GM19240 (cell line): ENCODE results near the gene TNFAIP3.

ENCODE experiments used
- DNase-seq: peaks from one replicate; pipeline ENCODE4 v3.0.0; 2011; ENCODE audit warnings: low spot score; ENCODE audit not compliant: insufficient read length

Gene TNFAIP3

DNA sequence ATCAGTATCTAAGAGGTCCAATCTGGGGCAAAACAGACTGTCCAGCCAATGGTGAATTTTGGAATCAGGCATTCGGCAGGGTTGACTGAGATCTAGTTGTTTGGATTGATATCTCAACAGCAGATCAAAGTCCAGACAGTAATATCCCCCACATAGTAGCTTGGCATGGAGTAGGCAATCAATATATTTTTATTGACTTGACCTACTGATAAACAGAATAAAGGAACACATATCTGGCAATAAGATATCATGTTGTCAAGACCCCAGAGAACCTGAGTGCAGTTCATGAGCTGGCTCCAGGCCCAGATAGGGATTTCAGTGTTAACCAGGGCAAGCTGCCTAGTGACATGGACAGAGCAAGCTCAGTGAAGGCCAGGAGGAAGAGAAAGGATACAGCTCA is 34.4 kb downstream of the TNFAIP3 start:
- DNase-seq = no peak

- no peak for DNase-seq
Observed at GRCh38 chr6:137902699-137903098, 35.6 kb downstream of the TNFAIP3 start.

DNA sequence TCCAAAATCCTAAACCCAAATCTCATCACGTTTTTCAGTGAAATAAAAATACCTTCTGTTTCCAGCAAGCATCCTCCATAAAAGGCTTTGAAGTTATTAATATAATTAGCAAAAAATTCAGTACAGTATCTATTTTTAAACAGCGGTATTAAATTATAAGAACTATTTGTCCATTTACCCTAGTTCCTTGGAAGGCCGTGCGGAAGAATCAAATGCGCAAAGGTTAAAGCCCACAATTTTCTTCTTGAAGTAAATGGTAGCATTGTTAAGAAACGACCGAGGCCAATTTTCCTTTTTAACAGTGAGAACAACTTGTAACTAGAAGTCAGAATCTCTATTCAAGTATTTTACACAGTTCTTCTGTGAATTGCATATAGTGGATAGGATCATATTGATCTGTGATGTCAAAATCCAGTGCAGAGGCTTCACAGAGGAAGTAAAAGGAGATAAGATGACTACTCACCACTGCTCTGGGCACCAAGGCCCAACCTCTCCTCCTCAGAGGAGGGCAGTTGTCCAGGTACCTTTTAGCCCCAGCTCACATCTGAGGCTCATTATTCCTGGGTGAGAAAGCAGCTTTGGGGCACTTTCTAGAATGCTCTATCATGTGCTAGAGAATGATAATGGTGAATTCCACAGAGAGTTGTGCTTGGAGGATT is 36.3 kb downstream of the TNFAIP3 start:
- DNase-seq = no peak

- DNase-seq = no peak
Observed at GRCh38 chr6:137903933-137904821, 37.1 kb downstream of the TNFAIP3 start.

- no peak for DNase-seq
Observed at GRCh38 chr6:137904822-137905617, 38.0 kb downstream of the TNFAIP3 start.

DNA sequence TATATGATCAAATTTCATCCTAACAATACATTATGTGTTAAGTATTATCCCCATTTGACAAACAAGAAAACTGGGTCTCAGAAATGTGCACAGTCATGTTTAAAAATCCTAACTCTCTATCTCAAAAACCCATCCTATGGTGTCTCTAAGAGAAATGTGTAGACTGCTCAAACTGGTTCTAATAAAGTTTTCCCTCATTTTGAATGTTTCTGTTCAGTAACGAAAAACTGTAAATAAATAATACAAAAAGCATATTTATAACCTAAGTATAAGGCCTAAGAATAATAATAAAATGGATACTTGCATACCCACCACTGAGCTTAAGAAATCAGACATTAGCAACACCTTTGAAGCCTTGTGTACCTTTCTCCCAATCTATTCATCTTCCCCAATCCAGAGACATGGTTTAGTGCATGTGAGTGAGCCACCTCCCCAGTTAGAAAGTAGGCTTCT is 39.0 kb downstream of the TNFAIP3 start:
- no peak for DNase-seq

DNA sequence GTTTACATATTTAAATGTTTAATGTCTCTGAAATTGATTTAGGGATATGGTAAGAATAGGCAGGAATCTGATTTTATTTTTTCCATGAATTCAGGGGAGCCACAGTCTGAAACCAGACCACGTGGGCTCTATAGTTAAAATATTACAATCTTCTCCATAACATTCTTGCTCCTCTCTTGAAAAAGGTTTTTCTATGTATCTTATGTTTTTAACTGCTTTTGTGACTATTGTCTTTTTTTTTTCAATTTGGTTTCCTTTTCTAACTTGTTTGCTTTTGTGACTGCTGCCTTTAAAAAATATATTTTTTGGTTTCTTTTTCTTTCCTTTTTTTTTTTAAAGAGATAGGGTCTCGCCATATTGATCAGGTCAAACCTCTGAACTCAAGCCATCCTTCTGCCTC is 40.1 kb downstream of the TNFAIP3 start:
- DNase-seq = no peak

GRCh38 chr6:137909533-137909932 is 42.5 kb downstream of the TNFAIP3 start:
- no peak for DNase-seq

DNA sequence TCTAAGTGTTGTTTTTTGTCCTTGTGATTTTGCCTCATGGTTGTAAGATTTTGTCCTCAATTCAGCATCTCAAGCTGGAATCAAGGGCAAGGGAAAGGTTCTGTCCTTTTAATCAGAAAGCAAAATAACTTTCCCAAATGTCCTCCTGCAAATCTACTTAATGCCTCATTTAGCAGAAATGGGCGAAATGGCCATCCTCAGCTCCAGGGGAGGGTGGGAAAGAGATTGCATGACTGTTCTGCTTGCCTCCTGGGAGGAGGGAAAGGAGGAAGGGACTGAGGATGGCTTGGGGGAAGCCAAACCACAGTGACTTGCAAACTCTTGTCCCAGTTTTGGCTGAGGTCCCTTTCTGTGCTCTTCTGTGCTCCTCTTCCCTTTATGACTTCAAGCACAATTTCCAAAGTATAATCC is 43.4 kb downstream of the TNFAIP3 start:
- DNase-seq = no peak

DNA sequence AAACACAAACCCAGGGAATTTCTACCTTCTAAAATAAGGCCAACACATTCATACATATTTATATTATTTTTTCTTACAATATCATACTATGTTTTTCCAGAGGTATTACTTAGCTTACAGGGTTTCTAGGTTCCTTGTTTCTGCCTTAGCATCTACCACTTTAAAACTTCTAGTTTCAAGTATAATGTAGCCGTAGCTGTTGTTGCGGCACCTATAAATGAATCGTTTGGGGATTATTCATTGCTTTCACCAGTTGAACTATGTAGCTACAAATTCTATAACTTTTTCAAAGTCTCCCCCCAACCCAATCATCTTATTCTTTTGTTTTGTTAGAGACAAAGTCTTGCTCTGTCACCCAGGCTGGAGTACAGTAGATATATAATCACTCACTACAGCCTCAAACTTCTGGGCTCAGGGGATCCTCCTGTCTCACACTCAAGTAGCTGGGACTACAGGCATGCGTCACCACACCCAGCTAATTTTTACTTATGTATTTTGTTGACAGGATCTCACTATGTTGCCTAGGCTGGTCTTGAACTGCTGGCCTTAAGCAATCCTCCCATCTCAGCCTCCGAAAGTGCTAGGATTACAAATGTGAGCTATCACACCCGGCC is 43.9 kb downstream of the TNFAIP3 start:
- DNase-seq = no peak

GRCh38 chr6:137911675-137912191 is 44.7 kb downstream of the TNFAIP3 start:
- no peak for DNase-seq

GRCh38 chr6:137912813-137913212 is 45.8 kb downstream of the TNFAIP3 start:
- no peak for DNase-seq

DNA sequence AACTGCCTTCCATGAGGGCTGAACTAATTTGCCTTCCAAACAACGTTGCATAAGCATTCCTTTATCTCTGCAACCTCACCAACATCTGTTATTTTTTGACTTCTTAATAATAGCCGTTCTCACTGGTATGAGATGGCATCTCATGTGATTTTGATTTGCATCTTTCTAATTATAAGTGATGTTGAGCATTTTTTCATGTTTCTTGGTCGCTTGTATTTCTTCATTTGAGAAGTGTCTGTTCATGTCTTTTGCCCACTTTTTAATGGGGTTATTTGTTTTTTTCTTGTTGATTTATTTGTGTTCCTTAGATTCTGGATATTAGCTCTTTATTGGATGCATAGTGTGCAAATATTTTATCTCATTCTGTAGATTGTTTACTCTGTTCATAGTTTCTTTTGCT is 46.4 kb downstream of the TNFAIP3 start:
- DNase-seq = no peak

- no peak for DNase-seq
Observed at GRCh38 chr6:137913996-137914529, 47.0 kb downstream of the TNFAIP3 start.

DNA sequence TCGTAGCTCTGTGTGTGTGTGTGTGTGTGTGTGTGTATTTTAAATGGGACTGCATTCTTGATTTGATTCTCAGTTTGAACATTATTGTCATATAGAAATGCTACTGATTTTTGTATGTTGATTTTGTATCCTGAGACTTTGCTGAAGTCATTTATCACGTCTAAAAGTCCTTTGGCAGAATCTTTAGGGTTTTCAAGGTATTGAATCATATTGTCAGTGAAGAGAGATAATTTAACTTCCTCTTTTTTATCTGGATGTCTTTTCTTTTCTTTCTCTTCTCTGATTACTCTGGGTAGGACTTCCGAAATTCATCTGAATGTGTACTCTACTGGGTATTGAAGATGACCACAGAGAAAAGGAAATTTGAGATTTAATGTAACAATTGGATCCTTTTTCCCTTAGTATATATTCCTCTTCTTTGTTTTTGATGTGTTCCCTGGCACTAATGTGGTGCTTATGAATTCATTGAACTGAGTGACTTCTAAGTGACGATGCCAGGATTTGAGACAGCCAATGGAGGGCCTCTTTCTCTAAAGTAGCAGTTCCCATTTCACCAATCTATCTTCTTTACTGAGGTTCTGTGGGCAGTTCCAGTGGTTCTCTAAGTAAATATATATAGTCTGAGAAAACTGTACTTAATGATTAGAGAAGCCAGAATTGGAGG is 47.6 kb downstream of the TNFAIP3 start:
- no peak for DNase-seq

DNA sequence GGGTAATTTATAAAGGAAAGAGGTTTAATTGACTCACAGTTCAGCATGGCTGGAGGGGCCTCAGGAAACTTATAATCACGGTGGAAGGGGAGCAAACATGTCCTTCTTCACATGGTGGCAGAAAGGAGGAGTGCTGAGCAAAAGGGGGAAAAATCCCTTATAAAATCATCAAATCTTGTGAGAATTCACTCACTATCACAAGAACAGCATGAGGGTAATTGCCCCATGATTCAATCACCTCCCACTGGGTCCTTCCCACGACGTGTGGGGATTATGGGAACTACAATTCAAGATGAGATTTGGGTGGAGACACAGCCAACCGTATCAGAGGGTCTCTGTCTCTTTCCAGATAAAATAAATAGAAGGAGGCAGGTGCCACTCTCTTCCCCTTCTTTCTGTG is 48.7 kb downstream of the TNFAIP3 start:
- DNase-seq = no peak

GRCh38 chr6:137917551-137918325 is 50.7 kb downstream of the TNFAIP3 start:
- DNase-seq = no peak

- no peak for DNase-seq
Observed at GRCh38 chr6:137919502-137919823, 52.4 kb downstream of the TNFAIP3 start.

DNA sequence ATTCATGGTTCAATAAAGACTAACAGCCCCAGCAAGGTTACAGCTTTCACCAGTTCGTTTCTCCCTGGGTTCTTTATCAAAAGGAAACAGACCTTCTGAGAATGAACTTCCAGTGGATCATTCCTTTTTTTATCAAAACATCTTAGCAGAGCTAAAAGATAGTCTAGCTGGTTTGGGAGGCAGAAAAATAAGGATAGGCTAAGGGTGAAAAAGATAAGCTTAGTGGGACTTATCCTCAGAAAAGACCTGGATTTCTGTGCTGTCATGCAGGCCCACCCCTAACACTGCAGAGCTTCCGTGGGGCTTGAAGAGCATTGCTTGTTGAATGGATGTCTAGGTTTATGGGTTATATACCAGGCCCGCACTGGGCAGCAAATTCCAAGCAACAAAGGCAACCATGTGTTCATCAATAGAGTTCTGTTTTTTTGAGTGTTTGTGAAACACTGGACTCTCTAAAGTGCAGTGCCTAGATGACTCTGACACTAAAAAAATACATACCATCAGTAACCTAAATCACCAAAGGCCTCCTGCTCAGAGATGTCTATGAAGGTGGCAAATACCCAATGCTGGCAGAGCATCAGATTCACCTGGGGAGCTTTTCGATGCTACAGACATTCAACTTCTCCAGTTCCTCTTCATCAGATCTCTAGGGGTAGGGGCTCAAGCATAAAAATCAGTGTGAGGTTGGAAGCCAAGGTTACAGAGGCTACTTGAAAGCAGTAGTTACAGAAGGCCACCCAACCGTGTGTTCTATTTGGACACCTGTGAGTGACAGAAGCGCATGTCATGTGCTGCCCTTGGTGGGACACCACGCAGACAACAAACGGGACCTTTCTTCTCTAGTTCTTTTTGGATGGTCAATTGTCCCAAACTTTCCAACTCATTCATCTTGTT is 53.0 kb downstream of the TNFAIP3 start:
- no peak for DNase-seq
